ENCODE results near the gene CEPT1.

GRCh38 chr1:111219557-111220286 is 79.7 kb downstream of the CEPT1 start:
- TF ChIP-seq CTCF (IDR thresholded peaks at IDR 0.05) (no peak), POLR2A (IDR thresholded peaks at IDR 0.05) (no peak)

Measured in testis (tissue), 2 donors.